KG1 (cell line): Measurements from ENCODE around the gene HOXD13.

Experiments used
- DNase-seq: peaks from one replicate; lab custom pipeline; 2025; lab: John Stamatoyannopoulos, UW

Gene HOXD13

GRCh38 chr2:176132205-176133171 lies 40.0 kb downstream of the HOXD13 start:
- DNase-seq, result no peak

GRCh38 chr2:176133389-176133788 lies 40.9 kb downstream of the HOXD13 start:
- DNase-seq, result no peak

DNA sequence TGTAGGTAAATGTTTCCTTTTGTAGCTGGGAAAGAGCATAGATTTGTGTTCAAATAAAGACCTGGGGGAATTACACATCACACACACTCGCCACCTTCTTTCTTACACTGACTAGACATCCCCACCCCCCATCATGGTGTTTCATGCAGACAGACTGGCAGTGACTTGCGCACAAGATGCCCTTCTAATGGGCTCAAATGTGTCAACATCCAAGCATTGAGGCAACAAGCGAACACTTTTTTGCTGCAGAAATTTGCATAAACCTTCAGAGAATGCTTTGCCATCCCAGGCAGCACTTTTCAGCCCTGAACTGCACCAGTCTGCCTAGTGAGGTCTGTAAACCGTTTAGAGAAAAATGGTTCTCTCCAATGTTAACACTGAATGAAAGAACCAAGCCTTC lies 41.5 kb downstream of the HOXD13 start:
- no peak for DNase-seq

DNA sequence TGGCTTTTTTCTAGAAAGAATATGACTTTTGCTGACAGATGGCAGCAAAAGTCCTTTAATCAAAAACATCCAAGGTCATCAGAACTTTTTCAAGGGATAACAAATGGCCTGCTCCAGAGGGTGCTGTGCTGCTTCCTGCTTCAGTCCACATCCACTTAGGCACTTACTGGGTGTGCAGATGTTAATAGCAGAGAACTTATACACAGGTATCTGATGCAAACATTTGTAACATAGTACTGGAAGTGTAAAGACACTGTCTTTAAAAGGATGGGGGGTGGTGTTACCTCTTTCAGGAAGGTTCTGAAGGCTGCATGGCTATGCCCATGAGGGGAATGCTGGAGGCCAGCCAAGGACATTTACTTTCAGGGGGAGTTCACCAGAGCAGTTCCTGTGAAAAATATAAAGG lies 42.5 kb downstream of the HOXD13 start:
- DNase-seq, result no peak

GRCh38 chr2:176136374-176137251 lies 44.1 kb downstream of the HOXD13 start:
- DNase-seq, result no peak

- DNase-seq, result no peak
Observed at GRCh38 chr2:176137252-176137580, 44.7 kb downstream of the HOXD13 start.

DNA sequence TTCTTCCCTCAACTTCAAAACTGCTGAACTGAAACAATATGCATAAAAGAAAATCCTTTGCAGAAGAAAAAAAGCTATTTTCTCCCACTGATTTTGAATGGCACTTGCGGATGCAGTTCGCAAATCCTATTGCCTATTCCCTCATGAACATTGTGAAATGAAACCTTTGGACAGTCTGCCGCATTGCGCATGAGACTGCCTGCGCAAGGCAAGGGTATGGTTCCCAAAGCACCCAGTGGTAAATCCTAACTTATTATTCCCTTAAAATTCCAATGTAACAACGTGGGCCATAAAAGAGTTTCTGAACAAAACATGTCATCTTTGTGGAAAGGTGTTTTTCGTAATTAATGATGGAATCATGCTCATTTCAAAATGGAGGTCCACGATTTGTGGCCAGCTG lies 45.4 kb downstream of the HOXD13 start:
- DNase-seq, result no peak

GRCh38 chr2:176138526-176138922 lies 46.0 kb downstream of the HOXD13 start:
- DNase-seq, result no peak

DNA sequence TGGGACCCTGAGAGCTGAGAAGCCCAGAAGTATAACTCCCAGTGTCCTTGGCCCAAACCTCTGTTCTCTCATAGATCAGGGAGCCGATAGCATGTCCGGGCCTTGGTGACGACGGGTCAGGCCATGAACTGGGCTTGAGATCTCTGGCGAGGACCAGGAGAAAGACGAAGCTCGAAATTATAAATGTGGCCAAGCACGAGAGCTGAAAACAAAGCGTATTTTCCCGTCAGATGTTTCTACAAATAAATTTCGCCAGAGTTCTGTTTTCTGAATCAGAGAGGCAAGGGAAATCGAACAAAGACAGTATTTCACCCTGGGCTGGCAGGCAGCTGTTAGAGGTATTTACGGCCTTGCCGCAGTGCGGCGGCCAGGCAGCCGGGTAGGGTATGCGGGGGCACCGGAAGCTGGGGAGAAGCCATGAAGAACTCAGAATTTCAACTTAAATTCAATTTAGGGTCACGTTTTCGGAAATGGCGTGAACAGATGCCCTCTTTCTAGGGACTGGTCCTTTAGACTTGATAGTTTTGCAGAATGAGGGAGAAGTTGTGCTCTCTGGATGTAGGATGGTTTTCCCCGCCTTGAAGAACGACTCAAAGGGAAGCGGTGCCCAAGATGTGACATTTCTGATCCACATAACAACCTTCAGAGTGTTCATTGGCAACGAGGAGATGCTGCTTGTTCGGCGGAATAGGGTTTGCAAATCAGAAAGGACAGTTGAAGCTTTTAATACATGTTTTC lies 46.6 kb downstream of the HOXD13 start:
- no peak for DNase-seq

- no peak for DNase-seq
Observed at GRCh38 chr2:176139661-176140512, 47.4 kb downstream of the HOXD13 start.

- DNase-seq, result peak; percentile 67
Observed at GRCh38 chr2:176140513-176141317, 48.2 kb downstream of the HOXD13 start.

- DNase-seq, result no peak
Observed at GRCh38 chr2:176142281-176142680, 49.8 kb downstream of the HOXD13 start.
